HG03565 (cell line): ENCODE results near the gene RFX2.
"Not testable (repeated sequence)": the region's sequence is repeated elsewhere in the genome, so short reads cannot be mapped to it uniquely, and the experiment has no call there.

Experiments
- ATAC-seq: cut with Tn5 transposase; IDR thresholded peaks from one replicate; pipeline ENCODE4 v1.9.1; 2021; ENCODE audit warnings: mild to moderate bottlenecking, moderate library complexity; ENCODE audit not compliant: unreplicated experiment

RFX2 gene

DNA sequence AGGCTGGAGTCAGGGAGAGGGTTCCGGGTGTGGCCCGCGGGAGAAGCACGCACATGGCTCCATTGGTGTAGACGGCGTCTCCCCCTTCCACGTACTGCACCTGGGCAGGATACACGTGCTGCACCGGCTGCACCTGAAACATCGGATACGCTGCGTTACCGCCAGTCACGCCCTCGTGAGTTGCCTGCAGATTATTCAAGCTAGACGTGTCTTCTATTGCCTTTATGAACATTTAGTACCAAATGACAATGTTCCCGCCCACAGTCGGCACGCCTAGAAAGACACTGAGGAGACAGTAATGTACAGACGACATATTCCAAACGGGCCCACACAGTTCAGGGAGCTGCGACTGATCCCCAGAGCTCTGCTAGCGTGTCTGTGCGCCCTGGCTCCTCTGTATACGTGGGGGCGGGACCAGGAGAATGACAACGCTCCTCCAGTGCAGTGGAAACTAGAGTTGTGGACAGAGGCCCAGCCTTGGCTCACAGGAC, 68.3 kb downstream of the RFX2 start:
- ATAC-seq, result no peak

DNA sequence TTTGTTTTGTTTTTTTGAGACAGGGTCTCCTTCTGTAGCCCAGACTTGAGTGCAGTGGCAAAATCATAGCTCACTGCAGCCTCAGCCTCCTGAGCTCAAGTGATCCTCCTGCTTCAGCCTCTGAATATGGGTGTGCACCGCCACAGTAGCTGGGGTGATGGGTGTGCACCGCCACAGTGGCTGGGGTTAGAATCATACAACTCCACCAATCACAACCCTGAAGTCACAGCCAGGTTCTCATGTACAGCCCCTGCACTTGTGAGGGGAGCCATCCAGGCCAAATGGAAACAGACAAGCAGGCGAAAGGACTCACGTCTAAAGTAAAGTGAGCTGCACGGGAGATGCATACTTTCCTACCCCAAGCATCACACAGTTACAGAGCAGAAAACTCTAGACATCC, 69.2 kb downstream of the RFX2 start:
- no peak for ATAC-seq

DNA sequence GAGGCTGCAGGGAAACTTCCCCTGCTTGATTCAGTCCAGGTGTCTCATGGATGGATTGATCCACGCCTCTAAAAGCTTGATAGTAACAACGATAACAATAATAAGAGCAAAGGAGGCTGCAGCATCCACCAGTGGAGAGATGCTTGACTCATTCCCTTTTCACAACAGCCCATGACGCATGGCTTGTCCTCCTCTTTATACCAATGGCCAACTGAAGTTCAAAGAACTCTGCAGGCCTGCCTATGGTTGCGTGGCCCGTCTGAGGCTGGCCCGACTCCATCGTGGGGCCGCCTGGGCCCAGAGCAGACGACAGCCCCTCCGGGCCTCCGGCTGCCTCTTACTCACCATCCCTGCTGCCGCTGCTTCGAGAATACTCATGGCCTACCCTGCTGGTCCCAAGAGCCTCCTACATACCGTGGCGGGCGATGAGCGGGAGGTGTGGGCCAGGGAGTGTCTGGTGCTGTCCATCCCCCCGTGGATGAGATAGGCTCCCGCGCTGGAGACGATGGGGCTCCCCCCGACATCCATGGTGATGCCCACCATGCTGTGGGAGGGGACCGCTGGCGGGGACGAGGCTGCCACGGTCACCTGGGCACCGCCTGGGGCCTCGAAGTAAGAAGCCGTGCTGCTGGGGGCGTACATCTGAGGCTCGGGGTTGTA, 70.6 kb downstream of the RFX2 start:
- ATAC-seq, result no peak

DNA sequence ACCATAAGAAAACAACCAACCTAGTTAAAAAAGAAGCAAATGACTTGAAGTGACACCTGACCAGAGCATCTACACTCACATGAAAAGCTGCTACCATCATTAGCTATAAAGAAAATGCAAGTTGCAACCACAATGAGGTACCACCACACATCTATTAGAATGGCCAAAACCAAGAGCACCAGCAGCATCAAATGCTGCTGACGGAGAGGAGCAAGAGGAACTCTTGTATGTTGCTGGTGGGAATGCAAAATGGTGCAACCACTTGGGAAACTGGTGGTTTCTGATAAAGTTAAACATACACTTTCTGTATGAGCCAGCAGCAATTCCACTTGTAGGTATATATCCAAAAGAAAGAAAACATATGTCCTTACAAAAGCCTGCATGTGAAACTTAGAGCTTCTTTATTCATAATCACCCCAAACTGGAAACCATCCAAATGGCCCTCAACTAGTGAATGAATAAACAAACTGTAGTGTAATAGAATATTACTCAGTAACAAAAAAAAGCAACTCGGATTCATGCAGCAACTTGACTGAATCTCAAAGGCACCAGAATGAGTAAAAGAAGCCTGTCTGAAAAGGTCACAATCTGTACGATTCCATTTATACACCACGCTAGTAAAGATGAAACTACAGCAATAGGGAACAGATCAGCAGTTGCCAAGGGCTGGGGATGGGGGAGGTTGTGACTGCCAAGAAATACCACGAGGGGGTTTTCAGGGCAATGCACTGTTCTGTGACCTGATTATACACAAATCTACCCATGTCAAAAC, 71.5 kb downstream of the RFX2 start:
- peak; percentile 43 for ATAC-seq

DNA sequence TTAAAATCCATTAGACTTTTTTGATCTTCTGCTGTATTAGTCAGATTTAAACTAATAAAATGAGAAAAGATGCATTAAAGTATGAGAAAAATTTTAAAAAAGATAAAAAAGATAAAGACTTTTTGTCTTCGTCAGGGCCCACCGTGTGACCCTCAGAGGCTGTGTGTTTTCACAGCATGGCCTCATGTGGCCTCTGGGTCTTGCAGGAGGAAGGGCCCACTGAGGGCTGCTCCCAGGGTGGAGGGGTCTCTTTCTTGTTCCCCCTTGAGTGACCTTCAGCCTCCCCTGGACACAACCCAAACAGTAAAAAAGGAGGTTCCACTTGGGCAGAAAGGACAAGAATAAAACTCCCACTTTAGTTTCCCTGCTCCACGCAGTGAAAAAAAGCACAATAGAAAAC, 75.3 kb downstream of the RFX2 start:
- no peak for ATAC-seq

DNA sequence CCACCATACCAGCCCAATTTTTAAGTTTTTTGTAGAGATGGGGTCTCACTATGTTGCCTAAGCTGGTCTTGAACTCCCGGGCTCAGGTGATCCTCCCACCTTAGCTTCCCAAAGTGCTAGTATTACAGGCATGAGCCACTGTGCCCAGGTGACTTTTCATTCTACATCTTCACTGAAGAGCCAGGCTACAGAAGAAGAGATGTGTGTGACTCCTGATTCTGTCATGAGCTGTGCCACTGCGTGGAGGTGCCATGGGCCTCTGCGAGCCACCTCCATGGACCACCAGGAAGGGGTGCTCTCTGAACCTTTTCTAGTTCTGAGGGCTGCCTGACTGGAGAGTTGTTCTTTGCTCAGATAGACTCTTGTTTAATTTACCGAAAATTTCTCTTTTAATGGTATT, 75.8 kb downstream of the RFX2 start:
- ATAC-seq, result no peak

DNA sequence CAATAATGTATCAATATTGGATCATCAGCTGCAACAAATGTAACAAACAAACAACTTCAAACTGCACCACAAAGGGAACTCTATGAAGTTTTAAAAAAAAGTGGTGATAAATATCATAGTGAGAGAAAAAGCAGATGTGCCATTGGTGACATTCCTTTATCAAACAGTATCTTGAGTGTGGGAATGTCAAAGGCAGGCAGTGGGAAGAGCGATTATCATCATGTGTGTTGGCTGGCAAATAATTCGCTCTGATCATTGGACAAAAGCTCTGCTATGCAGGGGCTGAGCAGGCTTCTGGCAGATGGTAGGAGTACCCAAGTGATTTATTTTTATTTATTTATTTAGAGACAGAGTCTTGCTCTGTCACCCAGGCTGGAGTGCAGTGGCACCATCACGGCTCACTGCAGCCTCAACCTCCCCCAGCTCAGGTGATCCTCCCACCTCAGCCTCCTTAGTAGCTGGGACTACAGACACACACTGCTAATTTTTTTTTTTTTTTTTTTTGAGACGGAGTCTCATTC, 76.5 kb downstream of the RFX2 start:
- ATAC-seq, result no peak

DNA sequence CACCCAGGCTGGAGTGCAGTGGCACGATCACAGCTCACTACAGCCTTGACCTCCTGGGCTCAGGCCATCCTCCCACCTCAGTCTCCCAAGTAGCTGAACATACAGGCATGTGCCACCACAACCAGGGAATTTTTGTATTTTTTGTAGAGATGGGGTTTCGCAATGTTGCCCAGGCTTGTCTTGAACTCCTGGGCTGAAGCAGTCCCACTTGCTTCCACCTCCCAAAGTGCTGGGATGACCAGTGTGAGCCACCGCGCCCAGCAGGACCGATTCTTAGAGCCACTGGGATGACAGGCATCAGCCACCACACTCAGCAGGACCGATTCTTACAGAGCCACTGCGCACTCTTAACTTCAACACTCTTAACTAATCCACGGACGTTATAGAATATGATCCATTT, 77.5 kb downstream of the RFX2 start:
- no peak for ATAC-seq

DNA sequence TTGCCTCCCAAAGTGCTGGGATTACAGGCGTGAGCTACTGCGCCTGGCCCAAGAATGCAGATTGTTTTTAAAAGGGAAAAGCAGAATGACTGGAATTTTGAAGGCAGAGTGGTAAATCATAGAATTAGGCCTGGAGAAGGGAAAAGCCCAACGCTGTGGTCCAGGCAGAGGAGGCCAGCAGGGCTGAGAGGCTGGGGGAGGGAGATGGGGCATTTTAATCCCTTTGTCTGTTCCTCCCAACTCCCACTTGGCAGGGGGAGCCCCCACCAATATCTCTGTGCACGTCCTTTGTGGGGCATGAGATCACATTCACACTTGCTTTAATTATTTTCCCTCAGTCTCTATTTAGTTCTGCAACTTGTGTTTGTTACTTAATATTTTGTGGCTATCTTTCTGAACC, 77.9 kb downstream of the RFX2 start:
- no peak for ATAC-seq

DNA sequence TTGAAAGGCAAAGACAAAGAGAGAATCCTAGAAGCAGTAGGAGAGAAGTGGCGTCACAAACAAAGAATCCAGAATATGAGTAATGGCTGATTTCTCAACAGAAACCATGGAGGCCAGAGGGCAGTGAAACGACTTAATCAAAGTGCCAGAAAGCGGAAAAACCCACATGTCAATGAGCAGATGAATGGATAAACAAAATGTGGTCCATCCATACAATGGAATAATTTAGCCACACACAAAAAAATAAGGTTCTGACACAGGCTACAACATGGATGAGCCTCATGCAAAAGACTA, 80.1 kb downstream of the RFX2 start:
- no peak for ATAC-seq

DNA sequence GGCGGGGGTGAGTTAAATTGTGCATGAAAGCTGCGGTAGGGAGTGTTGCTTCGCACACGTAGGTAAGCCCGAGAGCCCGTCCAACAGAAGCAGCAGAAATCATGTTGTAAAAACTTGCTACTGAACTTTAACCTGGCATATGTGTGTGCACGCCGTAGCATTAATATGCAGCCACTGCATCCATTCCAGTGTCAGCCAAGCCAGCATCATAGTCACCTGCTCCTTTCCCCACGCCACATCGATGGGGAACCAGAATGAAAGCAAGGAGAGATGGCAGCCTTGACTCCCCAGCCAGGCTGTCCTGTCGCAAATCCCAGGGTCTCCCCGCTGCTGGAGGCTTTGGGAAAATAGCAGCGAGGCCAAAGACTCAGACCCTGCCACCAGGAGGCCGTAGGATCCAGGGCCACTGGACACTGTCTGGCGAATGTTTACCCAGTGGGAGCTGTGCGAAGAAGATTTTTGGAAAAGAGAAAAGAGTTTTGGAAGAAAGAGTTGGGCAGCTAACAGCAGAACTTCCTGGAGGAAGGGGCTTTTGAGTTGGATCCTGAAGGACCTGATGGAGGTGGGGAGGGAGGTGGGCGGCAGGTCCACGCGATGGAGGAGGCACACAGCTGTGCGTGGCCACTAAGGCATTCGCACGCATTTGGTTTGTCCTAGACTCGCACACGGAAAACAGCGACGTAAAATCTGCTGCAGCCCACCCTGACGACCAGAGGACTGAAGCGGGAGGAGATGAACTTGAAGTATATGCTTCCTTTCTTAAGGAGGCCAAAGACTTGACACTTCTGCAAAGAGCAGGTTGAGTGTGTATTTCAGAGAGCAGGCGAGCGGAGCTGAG, 83.7 kb downstream of the RFX2 start:
- no peak for ATAC-seq

DNA sequence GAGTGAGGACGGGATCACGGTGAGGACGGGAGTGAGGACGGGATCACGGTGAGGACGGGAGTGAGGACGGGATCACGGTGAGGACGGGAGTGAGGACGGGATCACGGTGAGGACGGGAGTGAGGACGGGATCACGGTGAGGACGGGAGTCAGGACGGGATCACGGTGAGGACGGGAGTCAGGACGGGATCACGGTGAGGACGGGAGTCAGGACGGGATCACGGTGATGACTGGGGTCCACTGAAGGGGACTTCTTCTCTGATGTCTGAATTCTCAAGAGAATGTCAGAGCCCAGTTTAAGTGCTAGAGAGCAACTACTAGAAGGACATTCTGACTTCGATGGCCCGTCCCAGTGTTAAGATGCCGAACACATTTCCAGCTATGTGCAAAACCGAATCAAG, 85.5 kb downstream of the RFX2 start:
- ATAC-seq, result not testable (repeated sequence)

DNA sequence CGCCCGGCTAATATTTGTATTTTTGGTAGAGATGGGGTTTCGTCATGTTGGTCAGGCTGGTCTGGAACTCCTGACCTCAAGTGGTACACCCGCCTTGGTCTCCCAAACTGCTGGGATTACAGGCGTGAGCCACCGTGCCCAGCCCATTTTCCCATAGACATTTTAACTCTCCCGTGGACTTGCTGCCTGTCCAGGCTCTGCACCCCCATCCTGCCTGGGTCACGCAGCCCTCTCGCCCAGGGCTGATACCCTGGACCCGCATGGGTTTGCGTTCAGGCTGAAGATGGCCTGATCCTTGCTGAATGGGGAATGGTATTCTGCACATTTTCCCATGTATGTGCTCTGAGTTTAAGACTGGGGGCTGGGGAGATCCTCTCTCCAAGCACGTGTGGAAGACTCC, 86.4 kb downstream of the RFX2 start:
- ATAC-seq, result no peak

DNA sequence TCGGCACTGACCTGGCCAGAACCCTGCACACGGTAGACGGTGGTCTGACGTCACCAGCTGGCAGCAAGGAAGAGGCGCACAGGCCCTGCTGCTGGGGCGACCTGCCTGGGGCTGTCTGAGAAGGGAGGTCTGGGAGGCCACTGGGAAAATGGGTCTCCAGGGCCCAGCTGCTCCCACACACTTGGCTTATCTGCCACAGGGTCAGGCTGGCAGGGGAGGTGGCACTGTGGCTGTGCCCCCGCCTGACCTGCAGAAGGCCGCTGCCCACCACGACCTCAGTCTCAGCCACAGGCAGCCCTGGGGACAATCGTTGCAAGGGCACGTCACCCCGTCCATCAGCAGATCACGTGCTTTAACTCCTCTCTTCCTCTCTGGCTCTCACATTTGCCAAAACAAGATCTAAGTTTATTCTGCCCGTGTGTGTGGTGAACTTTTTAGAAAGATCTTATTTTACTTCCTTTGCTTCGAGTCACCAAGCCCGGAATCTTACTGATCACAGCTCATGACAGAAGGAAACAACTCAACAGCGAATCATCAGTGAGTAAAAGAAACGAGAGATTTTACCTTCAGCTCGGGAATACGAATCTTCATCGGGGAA, 87.1 kb downstream of the RFX2 start:
- ATAC-seq, result no peak

DNA sequence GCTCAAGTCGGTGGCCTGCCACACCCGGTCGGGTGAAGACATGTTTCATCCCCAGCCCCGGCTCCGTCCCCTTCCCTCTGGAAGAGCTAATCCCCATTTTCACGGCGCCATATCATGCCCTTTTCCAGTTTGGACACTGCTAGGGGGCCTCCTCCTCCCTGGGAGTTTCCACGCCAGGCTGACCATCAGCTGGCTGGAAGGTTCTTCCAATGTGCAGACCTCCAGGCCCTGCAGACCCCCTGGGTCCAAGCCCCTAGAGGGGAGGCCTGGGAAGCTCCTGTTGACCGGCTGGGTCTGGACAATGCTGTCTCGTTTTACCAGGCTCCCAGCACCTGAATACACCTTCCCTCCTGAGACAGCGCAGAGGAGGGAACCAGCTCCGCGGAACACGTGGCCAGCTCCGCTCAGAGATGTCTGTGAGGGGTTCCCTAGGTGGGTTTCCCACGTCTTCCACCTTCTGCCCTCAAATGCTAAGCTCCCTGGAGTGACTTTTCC, 87.7 kb downstream of the RFX2 start:
- ATAC-seq, result no peak

DNA sequence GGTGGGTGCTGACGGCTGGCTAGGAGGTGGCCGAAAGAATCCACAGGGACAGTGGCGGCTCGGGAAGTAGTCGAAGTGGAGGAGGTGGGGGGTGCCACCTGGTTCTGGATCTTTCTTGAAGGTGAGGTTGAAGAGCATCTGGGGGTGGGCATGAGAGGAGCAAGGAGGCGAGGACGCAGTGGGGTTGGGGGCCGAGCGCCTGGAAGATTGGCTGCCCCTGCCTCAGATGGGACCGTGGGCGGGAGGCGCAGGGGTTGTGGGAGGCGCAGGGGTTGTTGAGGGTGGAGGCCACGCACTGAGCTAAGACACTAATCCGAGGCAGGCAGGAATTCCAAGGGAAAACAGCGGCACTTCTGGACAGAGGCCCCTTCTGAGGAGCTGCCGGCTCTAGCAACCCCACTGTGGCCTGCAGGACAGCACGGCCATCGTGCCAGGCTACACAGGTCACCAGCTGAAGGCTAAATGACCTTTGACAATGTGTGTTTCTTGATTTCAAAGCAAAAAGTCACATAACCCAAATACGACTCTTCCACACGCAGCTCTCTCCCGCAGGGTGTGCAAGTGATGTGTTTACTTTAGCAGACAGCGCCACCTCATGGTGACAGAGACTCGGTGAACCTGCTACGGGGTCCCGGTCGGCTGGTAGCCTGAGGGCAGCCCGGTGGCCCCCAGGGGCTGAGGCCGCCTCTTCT, 88.3 kb downstream of the RFX2 start:
- ATAC-seq, result no peak

DNA sequence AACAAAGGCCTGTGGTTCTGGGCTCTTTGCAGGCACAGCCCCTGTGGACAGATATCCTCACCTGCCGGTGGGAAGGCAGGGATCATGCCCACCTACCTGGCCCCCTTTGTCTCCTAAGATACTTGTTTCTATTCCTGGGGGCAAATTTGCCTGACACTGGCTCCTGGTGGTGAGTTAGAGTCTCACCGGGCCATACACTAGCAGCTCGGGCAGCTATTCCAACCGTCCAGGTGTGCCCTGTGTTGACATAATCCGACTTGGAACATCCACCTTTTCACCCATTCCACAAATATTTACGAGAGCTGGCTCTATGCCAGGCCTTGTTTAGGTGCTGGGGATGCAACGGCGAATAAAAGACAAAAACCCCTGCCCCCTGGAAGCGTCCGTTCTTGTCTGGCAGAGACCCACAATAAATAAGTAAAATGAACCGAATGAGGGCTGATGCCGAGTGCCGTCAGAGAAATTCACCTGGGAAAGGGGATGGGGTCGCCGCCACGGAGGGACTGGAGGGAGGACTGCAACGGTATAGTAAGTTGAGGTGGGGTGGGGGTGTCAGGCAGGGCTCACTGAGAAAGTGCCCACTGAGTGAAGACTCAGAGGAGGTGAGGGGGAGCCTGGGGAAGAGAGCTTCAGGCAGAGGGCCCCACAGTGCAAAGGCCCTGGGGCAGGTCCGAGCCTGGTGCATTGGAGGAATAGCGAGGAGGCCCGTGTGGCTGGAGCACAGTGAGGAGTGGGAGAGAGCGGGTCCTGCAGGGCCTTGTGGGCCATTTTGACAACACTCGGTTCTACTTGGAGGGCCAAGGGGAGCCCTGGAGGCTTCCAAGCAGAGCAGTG, 89.1 kb downstream of the RFX2 start:
- no peak for ATAC-seq

DNA sequence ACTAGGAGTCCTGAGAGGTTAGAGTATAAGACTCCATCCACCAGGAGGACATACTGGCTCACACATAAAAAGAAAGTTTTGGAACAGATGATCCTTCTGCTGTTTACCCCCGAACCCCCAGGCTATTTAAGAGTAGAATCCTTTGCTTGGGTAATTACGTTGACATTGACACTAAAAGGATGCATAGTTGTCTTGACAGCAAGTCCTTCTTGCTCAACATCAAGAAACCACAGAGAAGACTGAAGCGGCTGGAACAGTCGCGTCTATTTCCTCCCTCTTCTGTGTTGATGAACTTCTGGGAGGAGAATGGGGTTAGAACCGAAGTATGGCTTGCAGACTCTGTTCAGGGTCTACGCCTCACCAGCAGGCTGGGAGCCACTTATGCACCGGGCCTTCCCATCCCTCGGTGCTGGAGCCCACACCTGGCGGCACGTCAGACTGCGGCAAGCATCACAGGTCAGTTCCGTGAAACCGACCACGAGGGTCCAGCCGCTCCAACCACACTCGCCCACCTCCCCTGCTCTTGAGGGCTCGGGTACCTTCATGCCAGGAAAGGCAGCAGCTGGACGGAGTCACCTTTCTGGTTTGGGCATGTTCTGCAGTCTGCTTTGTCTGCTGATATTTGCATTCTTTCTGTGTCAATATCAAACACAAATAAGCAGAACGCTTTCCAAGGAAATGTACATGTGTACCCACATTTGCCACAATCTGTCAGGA, 90.0 kb downstream of the RFX2 start:
- no peak for ATAC-seq

DNA sequence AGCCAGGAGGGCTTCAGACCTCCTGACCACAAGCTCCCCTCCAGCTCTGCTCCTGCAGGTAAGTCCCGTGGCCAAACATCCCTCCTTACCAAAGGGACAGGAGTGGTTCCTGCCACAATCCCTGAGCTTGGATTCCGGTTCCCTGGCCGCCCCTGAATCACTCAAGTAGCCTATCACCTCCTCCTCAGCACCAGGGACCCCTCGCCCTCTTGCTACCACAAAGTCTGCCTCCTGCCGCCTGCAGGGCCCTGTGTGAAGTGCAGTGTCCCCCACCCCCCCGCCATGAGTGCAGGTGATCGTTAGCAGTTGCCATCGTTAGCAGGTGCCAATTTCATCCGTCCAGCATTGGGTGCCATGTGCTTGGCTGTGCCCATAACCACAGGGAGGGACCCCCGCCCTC, 91.5 kb downstream of the RFX2 start:
- no peak for ATAC-seq
